Measurements from ENCODE around the gene FAM240A. TPM values are rescaled to one million over a fixed set of nuclear protein-coding genes. Genes with fewer than 3 reads are reported as not detected.
"Not testable (repeated sequence)": the region's sequence is repeated elsewhere in the genome, so short reads cannot be mapped to it uniquely, and the experiment has no call there.

The FAM240A gene
- total RNA-seq, 4 donors from 2014 or later: 0.22 TPM; not detected in 3

DNA sequence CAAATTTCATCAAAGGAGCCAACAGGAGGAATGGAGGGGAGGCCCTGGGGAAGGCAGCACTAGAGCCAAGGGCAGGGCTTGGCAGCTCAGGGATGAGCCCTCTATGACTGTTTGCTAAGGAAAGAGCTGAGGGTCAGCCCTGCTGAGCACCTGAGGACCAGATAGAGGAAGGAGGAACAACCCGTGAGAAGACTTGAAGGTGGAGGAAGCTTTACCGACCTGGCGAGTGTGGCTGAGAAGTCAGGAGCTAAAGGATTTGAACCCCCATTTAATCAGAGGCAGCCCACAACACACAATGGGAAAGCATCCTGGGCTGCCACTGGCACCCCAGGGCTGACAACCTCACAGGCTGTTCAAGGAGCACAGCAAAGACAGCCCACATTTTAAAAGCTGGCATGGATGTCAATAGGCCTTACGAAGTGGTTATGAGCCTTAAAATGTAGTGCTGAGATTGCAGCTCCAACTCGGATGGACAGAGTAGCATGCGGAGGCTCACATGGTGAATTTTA is 25.5 kb upstream of the FAM240A start:
- H3K36me3 ChIP-seq: no peaks in the 10 kb centered on the region
- H3K27me3 ChIP-seq: no peaks in the 10 kb centered on the region
- DNase-seq (ENCODE audit: low spot score in 2 of 2): no peak
- no peak for TF ChIP-seq POLR2A (IDR thresholded peaks at IDR 0.05)
- TF ChIP-seq CTCF (IDR thresholded peaks at IDR 0.05): no peak
- TF ChIP-seq EP300 (IDR thresholded peaks at IDR 0.05): no peak
- no peak overlapping the region for H3K4me3 ChIP-seq
- no peaks in the 10 kb centered on the region for H3K9me3 ChIP-seq
- no peak overlapping the region for H3K27ac ChIP-seq
- H3K4me1 ChIP-seq: no peaks in the 10 kb centered on the region
- WGBS, 2 donors: 71 to 75% methylated on average over 6 of the region's 6 CpGs

DNA sequence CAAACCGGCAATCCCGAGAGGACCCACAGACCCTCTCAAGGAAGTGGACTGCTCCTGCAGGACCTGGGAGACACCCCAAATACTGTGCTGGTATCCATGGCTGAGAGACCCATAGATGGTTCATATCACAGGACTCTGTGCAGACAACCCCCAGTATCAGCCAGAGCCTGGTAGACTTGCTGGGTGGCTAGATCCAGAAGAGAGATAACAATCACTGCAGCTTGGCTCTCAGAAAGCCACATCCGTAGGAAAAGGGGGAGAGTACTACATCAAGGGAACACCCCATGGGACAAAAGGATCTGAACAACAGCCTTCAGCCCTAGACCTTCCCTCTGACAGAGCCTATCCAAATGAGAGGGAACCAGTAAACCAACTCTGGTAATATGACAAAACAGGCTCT is 25.1 kb upstream of the FAM240A start:
- H3K4me3 ChIP-seq; H3K4me1 ChIP-seq; DNase-seq (ENCODE audit: low spot score in 2 of 2); H3K27me3 ChIP-seq; H3K9me3 ChIP-seq; H3K36me3 ChIP-seq; H3K27ac ChIP-seq: not testable (repeated sequence)
- WGBS, 2 donors: 45 to 56% methylated on average over 3 of the region's 3 CpGs

DNA sequence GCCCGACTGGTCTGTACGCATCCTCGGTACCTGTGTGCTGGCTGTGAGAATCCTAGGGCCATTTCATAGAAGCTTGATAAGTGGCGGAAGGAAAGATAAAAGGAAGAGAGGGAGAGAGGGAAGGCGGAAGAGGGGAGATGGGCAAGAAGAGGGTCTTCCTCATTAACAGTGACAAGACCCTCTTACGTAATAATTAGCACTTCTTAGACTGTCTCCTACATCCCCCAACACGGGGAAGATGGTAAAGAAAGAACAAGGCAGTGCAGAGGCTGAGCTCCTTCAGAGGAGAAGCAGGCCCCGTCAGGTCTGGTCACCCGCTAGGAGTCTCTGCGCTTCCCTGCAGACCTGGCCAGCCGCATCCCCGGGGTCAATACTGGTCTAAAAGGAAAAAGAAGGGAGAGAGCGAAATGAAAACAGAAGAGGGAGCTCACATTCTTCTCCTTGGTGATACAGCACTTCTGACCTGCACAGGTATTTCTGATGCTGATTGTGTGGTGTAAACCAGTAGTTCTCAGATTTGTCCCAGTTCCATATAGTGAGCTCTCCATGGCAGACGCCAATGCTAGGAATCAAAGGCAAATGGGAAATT is 19.0 kb upstream of the FAM240A start:
- WGBS, 2 donors: 86% methylated on average over 14 of the region's 14 CpGs
- Histone ChIP-seq H3K36me3 (no peaks in the 10 kb centered on the region), H3K9me3 (no peaks in the 10 kb centered on the region), H3K27ac (no peak overlapping the region), H3K27me3 (no peaks in the 10 kb centered on the region), H3K4me1 (no peaks in the 10 kb centered on the region), H3K4me3 (no peak overlapping the region)
- no peak for TF ChIP-seq EP300 (IDR thresholded peaks at IDR 0.05)
- TF ChIP-seq POLR2A (IDR thresholded peaks at IDR 0.05): no peak
- no peak for TF ChIP-seq CTCF (IDR thresholded peaks at IDR 0.05)
- DNase-seq (ENCODE audit: low spot score in 2 of 2): no peak

DNA sequence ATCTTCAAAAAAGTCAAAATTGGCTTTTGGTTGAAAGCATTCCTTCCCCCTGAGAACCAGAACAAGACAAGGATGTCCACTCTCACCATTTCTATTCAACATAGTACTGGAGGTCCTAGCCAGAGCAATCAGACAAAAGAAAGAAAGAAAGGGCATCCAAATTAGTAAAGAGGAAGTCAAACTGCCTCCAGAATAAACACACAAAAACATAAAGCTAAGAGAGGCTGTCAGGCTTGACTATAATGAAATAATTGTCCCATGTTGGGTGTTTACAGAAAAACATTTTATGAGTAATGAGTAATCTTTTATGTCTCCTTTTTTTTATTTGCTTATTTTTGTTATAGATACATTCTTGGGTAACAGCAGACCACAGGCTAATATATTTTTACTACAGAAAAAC is 18.3 kb upstream of the FAM240A start:
- Histone ChIP-seq H3K27ac (no peak overlapping the region), H3K9me3 (no peaks in the 10 kb centered on the region), H3K4me3 (no peak overlapping the region), H3K4me1 (no peaks in the 10 kb centered on the region), H3K36me3 (no peaks in the 10 kb centered on the region), H3K27me3 (no peaks in the 10 kb centered on the region)
- TF ChIP-seq CTCF (IDR thresholded peaks at IDR 0.05): no peak
- TF ChIP-seq POLR2A (IDR thresholded peaks at IDR 0.05): no peak
- TF ChIP-seq EP300 (IDR thresholded peaks at IDR 0.05): no peak
- no peak for DNase-seq (ENCODE audit: low spot score in 2 of 2)

DNA sequence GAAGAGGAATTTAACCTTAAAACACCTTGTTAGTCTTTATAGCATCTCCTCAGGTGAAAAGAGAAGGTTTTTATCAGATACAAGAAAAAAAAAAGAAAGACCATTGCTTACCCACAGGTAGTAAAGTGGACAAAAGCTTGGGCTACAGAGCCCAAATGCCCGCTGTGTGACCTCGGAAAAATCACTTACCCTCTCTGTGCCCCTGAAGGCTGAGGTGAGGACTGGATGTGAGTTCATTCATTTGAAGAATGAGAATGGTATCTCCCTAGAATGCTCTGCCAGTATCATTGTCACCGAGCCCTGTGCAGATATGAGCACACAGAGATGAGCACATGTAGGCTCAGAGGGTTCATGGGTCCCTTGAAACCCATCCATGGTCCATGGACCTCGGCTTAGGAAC is 17.6 kb upstream of the FAM240A start:
- TF ChIP-seq POLR2A (IDR thresholded peaks at IDR 0.05): no peak
- H3K4me1 ChIP-seq: no peaks in the 10 kb centered on the region
- 88 to 93% methylated on average over 4 of the region's 4 CpGs for WGBS, 2 donors
- H3K4me3 ChIP-seq: no peak overlapping the region
- DNase-seq (ENCODE audit: low spot score in 2 of 2): no peak
- H3K36me3 ChIP-seq: no peaks in the 10 kb centered on the region
- H3K9me3 ChIP-seq: no peaks in the 10 kb centered on the region
- H3K27ac ChIP-seq: no peak overlapping the region
- H3K27me3 ChIP-seq: no peaks in the 10 kb centered on the region

DNA sequence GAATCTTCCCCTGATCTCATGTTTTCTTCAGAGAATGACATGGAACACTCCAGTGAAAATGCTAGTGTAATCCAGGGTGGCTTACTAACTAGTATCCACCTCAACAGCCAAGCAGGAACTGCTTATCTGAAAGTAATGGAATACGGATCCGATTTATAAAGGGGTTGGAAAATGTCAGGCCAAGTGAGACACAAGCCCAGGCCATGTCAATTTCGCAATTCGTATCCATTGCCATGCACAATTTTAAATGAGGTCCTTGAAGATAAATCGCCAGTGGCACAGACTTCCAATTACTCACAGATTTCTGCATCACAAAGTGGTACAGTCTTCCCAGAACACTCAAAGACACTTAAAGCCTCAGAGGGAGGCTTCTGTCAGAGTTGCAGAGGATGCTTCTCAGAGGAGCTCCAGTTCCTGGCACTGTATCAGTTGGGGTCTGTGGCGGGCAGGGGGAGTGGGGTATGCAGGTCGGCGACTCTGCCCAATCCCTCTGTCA is 16.5 kb upstream of the FAM240A start:
- no peak overlapping the region for H3K4me3 ChIP-seq
- WGBS, 2 donors: 86 to 92% methylated on average over 8 of the region's 8 CpGs
- no peaks in the 10 kb centered on the region for H3K27me3 ChIP-seq
- no peaks in the 10 kb centered on the region for H3K36me3 ChIP-seq
- no peaks in the 10 kb centered on the region for H3K4me1 ChIP-seq
- H3K27ac ChIP-seq: no peak overlapping the region
- no peak for TF ChIP-seq CTCF (IDR thresholded peaks at IDR 0.05)
- TF ChIP-seq POLR2A (IDR thresholded peaks at IDR 0.05): no peak
- no peak for TF ChIP-seq EP300 (IDR thresholded peaks at IDR 0.05)
- DNase-seq (ENCODE audit: low spot score in 2 of 2): no peak
- H3K9me3 ChIP-seq: no peaks in the 10 kb centered on the region

Measured in tibial nerve (tissue), 4 donors.